MM.1S (cell line): Measurements from ENCODE around the gene TRIM27.
"Not testable (repeated sequence)": the region's sequence is repeated elsewhere in the genome, so short reads cannot be mapped to it uniquely, and the experiment has no call there.

ENCODE experiments used
- DNase-seq: peaks from one replicate; pipeline ENCODE4 v3.0.0-alpha.2; 2015
- H2AFZ ChIP-seq: fragments of 300-600 bp; sonication (generic); 2 replicates; pipeline ENCODE4 v1.6.0; 2016; ENCODE audit warnings: antibody characterized with exemption, low read length
- H3F3A ChIP-seq: fragments of 300-600 bp; sonication (generic); 2 replicates; pipeline ENCODE4 v1.6.1; 2016; ENCODE audit warnings: mild to moderate bottlenecking, antibody characterized with exemption, low read length, moderate library complexity, mixed read lengths; ENCODE audit not compliant: insufficient read depth
- H3K27ac ChIP-seq: fragments of 300-600 bp; sonication (generic); 2 replicates; pipeline ENCODE4 v1.5.1; 2016; ENCODE audit warnings: mild to moderate bottlenecking, low read length
- H3K27me3 ChIP-seq: fragments of 300-600 bp; sonication (generic); replicated peaks from 2 replicates; pipeline ENCODE4 v1.6.0; 2016; ENCODE audit warnings: low read length; ENCODE audit not compliant: insufficient read depth
- H3K36me3 ChIP-seq: fragments of 300-600 bp; sonication (generic); replicated peaks from 2 replicates; pipeline ENCODE4 v1.6.1; 2016; ENCODE audit warnings: mild to moderate bottlenecking, low read length, mixed read lengths; ENCODE audit not compliant: insufficient read depth
- H3K4me1 ChIP-seq: fragments of 300-600 bp; sonication (generic); 2 replicates; pipeline ENCODE4 v1.6.1; 2016; ENCODE audit warnings: low read length, mixed read lengths
- H3K4me2 ChIP-seq: fragments of 300-600 bp; sonication (generic); 2 replicates; pipeline ENCODE4 v1.6.0; 2016; ENCODE audit warnings: low read depth, low read length
- H3K4me3 ChIP-seq: fragments of 300-600 bp; sonication (generic); 2 replicates; pipeline ENCODE4 v1.5.1; 2016; ENCODE audit warnings: low read length, mixed read lengths
- H3K79me2 ChIP-seq: fragments of 300-600 bp; sonication (generic); 2 replicates; pipeline ENCODE4 v1.6.1; 2016; ENCODE audit warnings: mixed run types, low read length, mixed read lengths
- H3K9ac ChIP-seq: fragments of 300-600 bp; sonication (generic); 2 replicates; pipeline ENCODE4 v1.6.1; 2016; ENCODE audit warnings: low read length, mixed read lengths
- H3K9me2 ChIP-seq: fragments of 300-600 bp; sonication (generic); replicated peaks from 2 replicates; pipeline ENCODE4 v1.6.1; 2016; ENCODE audit warnings: mild to moderate bottlenecking, low read length, mixed read lengths; ENCODE audit not compliant: insufficient read depth
- H3K9me3 ChIP-seq: fragments of 300-600 bp; sonication (generic); replicated peaks from 2 replicates; pipeline ENCODE4 v1.6.1; 2016; ENCODE audit warnings: mild to moderate bottlenecking, low read length, mixed read lengths; ENCODE audit not compliant: insufficient read depth
- H4K20me1 ChIP-seq: fragments of 300-600 bp; sonication (generic); 2 replicates; pipeline ENCODE4 v1.6.1; 2016; ENCODE audit warnings: mild to moderate bottlenecking, low read length, moderate library complexity, mixed read lengths; ENCODE audit not compliant: insufficient read depth
- EZH2 ChIP-seq: fragments of 300-600 bp; sonication (generic); optimal IDR thresholded peaks from 2 replicates; pipeline ENCODE3; 2017; ENCODE audit warnings: low read depth, mild to moderate bottlenecking, antibody characterized with exemption, low read length, mixed read lengths
- EZH2phosphoT487 ChIP-seq: fragments of 300-600 bp; sonication (generic); IDR thresholded peaks from 2 replicates; pipeline ENCODE4 v1.6.1; 2018; ENCODE audit warnings: antibody characterized with exemption, low read length
- TF ChIP-seq, protein P1 (sequence below): fragments of 300-600 bp; sonication (generic); IDR thresholded peaks from 2 replicates; pipeline ENCODE4 v1.5.1; 2016; ENCODE audit warnings: antibody characterized with exemption, low read length, mixed read lengths

TRIM27 gene

DNA sequence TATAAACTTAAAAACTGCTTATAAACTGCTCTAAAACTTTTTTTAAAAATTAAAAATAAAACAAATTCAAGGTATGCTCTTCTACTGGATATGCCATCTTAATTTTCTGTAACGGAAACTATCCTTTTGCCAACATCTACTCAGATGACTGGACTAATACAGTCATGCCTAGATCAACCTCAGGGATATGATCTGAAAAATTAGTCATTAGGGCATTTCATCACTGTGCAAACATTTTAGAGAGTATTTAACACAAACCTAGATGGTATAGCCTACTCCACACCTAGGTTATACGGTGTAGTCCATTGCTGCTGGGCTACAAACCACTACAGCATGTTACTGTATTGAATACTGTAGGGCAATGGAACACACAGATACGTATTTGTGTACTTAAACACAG, 64.8 kb downstream of the TRIM27 start:
- Histone ChIP-seq H3K79me2 (no peaks in the 10 kb centered on the region), H3K4me2 (no peak overlapping the region), H3K9me2 (no peaks in the 10 kb centered on the region), H3K4me3 (no peak overlapping the region), H4K20me1 (no peaks in the 10 kb centered on the region), H3K9ac (no peak overlapping the region), H3K36me3 (no peaks in the 10 kb centered on the region), H3K27me3 (no peaks in the 10 kb centered on the region), H2AFZ (no peak overlapping the region), H3K9me3 (no peaks in the 10 kb centered on the region), H3K4me1 (no peaks in the 10 kb centered on the region), H3K27ac (no peak overlapping the region), H3F3A (no peaks in the 10 kb centered on the region)
- DNase-seq = no peak
- TF ChIP-seq EZH2phosphoT487 (no peak), EZH2 (no peak)
- TF ChIP-seq, protein P1, sequence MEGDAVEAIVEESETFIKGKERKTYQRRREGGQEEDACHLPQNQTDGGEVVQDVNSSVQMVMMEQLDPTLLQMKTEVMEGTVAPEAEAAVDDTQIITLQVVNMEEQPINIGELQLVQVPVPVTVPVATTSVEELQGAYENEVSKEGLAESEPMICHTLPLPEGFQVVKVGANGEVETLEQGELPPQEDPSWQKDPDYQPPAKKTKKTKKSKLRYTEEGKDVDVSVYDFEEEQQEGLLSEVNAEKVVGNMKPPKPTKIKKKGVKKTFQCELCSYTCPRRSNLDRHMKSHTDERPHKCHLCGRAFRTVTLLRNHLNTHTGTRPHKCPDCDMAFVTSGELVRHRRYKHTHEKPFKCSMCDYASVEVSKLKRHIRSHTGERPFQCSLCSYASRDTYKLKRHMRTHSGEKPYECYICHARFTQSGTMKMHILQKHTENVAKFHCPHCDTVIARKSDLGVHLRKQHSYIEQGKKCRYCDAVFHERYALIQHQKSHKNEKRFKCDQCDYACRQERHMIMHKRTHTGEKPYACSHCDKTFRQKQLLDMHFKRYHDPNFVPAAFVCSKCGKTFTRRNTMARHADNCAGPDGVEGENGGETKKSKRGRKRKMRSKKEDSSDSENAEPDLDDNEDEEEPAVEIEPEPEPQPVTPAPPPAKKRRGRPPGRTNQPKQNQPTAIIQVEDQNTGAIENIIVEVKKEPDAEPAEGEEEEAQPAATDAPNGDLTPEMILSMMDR = no peak

DNA sequence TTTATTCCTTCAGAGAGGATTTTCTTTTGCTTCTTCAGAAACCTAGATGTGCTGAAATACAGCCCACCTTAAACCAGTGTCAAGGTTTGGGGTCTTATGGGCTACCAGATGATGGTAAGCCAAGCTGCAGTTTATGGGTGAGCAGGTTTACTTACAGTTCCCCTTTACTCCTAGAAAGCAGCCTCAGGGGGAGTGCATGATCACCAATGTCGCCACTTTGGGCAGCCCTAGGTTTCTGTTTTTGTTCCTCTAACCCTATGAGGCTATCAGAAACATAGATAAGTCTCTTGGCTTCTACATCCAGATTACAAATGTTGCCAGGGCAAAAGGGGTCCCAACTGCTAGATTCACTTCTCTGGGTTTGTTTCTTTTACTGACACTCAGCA, 67.2 kb downstream of the TRIM27 start:
- Histone ChIP-seq H3K4me3 (no peak overlapping the region), H3K4me2 (no peak overlapping the region), H3K36me3 (no peaks in the 10 kb centered on the region), H2AFZ (no peak overlapping the region), H3K4me1 (no peaks in the 10 kb centered on the region), H3K79me2 (no peaks in the 10 kb centered on the region), H3F3A (no peaks in the 10 kb centered on the region), H4K20me1 (no peaks in the 10 kb centered on the region), H3K27me3 (no peaks in the 10 kb centered on the region), H3K9ac (no peak overlapping the region), H3K9me2 (no peaks in the 10 kb centered on the region), H3K9me3 (no peaks in the 10 kb centered on the region), H3K27ac (no peak overlapping the region)
- no peak for DNase-seq
- no peak for TF ChIP-seq EZH2phosphoT487
- TF ChIP-seq EZH2 = no peak
- TF ChIP-seq, protein P1 = no peak

DNA sequence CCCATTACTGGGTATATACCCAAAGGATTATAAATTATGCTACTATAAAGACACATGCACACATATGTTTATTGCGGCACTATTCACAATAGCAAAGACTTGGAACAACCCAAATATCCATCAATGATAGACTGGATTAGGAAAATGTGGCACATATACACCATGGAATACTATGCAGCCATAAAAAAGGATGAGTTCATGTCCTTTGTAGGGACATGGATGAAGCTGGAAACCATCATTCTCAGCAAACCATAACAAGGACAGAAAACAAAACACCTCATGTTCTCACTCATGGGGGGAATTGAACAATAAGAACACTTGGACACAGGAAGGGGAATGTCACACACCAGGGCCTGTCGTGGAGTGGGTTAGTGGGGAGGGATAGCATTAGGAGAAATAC, 69.4 kb downstream of the TRIM27 start:
- DNase-seq, H3K36me3 ChIP-seq, H3K9ac ChIP-seq: not testable (repeated sequence)

More for the DNA sequence above, 69.4 kb downstream of the TRIM27 start:
- not testable (repeated sequence) for H3K9me2 ChIP-seq, H4K20me1 ChIP-seq, H3K4me3 ChIP-seq, H3F3A ChIP-seq, H3K9me3 ChIP-seq, H3K27ac ChIP-seq, H2AFZ ChIP-seq, H3K4me1 ChIP-seq, H3K27me3 ChIP-seq, H3K4me2 ChIP-seq, H3K79me2 ChIP-seq
